BE2C (cell line): Measurements from ENCODE around the gene CD300LF.

Experiments
- DNase-seq: peaks from one replicate; pipeline ENCODE4 v3.0.0-alpha.2; 2020
- H3K27me3 ChIP-seq: fragments of 250-450 bp; sonication (Bioruptor Pico); 2 replicates; pipeline ENCODE4 v1.5.1; 2020; ENCODE audit warnings: mild to moderate bottlenecking
- H3K36me3 ChIP-seq: fragments of 250-450 bp; sonication (Bioruptor Pico); 2 replicates; pipeline ENCODE4 v1.5.1; 2020; ENCODE audit warnings: mild to moderate bottlenecking
- H3K4me1 ChIP-seq: fragments of 250-450 bp; sonication (Bioruptor Pico); 2 replicates; pipeline ENCODE4 v1.5.1; 2020
- H3K4me3 ChIP-seq: 2 replicates; pipeline ENCODE4 v1.5.1; 2011; ENCODE audit warnings: low read depth, low read length
- H3K9me3 ChIP-seq: fragments of 250-450 bp; sonication (Bioruptor Pico); 2 replicates; pipeline ENCODE4 v1.5.1; 2020
- CTCF ChIP-seq: IDR thresholded peaks from 2 replicates; pipeline ENCODE4 v1.5.1; 2012; ENCODE audit warnings: mild to moderate bottlenecking, low read depth, low read length

Gene CD300LF

GRCh38 chr17:74686761-74687160 is 26.0 kb downstream of the CD300LF start:
- no peak for TF ChIP-seq CTCF
- DNase-seq = no peak
- Histone ChIP-seq H3K4me3 (no peak overlapping the region), H3K4me1 (no peaks in the 10 kb centered on the region), H3K9me3 (no peaks in the 10 kb centered on the region), H3K27me3 (no peaks in the 10 kb centered on the region), H3K36me3 (no peaks in the 10 kb centered on the region)

- Histone ChIP-seq H3K4me1 (no peaks in the 10 kb centered on the region), H3K36me3 (no peaks in the 10 kb centered on the region), H3K27me3 (no peaks in the 10 kb centered on the region), H3K4me3 (no peak overlapping the region), H3K9me3 (no peaks in the 10 kb centered on the region)
- DNase-seq = no peak
- TF ChIP-seq CTCF = no peak
Observed at GRCh38 chr17:74682471-74683190, 30.1 kb downstream of the CD300LF start.

GRCh38 chr17:74682028-74682427 is 30.7 kb downstream of the CD300LF start:
- Histone ChIP-seq H3K4me3 (no peak overlapping the region), H3K9me3 (no peaks in the 10 kb centered on the region), H3K27me3 (no peaks in the 10 kb centered on the region), H3K4me1 (no peaks in the 10 kb centered on the region; the same call in 1 of the 2 replicates), H3K36me3 (no peaks in the 10 kb centered on the region)
- TF ChIP-seq CTCF = no peak
- no peak for DNase-seq

GRCh38 chr17:74680941-74681340 is 31.8 kb downstream of the CD300LF start:
- no peaks in the 10 kb centered on the region for H3K9me3 ChIP-seq
- H3K4me1 ChIP-seq = no peaks in the 10 kb centered on the region; the same call in 1 of the 2 replicates
- TF ChIP-seq CTCF = no peak
- H3K27me3 ChIP-seq = no peaks in the 10 kb centered on the region
- H3K36me3 ChIP-seq = no peaks in the 10 kb centered on the region
- no peak for DNase-seq
- H3K4me3 ChIP-seq = no peak overlapping the region

- no peak overlapping the region for H3K4me3 ChIP-seq
- no peak for DNase-seq
- H3K27me3 ChIP-seq = no peaks in the 10 kb centered on the region
- H3K36me3 ChIP-seq = no peaks in the 10 kb centered on the region
- no peaks in the 10 kb centered on the region; the same call in 1 of the 2 replicates for H3K4me1 ChIP-seq
- no peaks in the 10 kb centered on the region for H3K9me3 ChIP-seq
- no peak for TF ChIP-seq CTCF
Observed at GRCh38 chr17:74680213-74680612, 32.5 kb downstream of the CD300LF start.

GRCh38 chr17:74679374-74679773 is 33.3 kb downstream of the CD300LF start:
- H3K4me3 ChIP-seq = no peak overlapping the region
- H3K4me1 ChIP-seq = no peaks in the 10 kb centered on the region; the same call in 1 of the 2 replicates
- no peaks in the 10 kb centered on the region for H3K27me3 ChIP-seq
- no peaks in the 10 kb centered on the region for H3K36me3 ChIP-seq
- H3K9me3 ChIP-seq = no peaks in the 10 kb centered on the region
- TF ChIP-seq CTCF = no peak
- DNase-seq = no peak
